ENCODE results near the gene NFE2L3.

The NFE2L3 gene

GRCh38 chr7:26200444-26201246 is 48.6 kb downstream of the NFE2L3 start, which contains the start of gene HNRNPA2B1:
TSS of gene HNRNPA2B1 (minus strand) at chr7:26200746. CDS start at chr7:26200577, 169 bp downstream.
- H3K4me3 ChIP-seq (ENCODE audit: low read depth, low read length) = peak within 1 kb of the TSS; percentile 97
- peak within 1 kb of the TSS; percentile 100 for H3K9ac ChIP-seq (ENCODE audit: low read depth, low read length)
- peaks cover 19% of the 10 kb centered on the region for H3K36me3 ChIP-seq (ENCODE audit: control insufficient read depth, insufficient read depth, low read length)
- no peaks in the 10 kb centered on the region for H3K27me3 ChIP-seq (ENCODE audit: control insufficient read depth, insufficient read depth, low read length)
- no peaks in the 10 kb centered on the region for H3K4me1 ChIP-seq (ENCODE audit: control insufficient read depth, insufficient read depth, low read length)
- no peaks in the 10 kb centered on the region for H3K9me3 ChIP-seq (ENCODE audit: control insufficient read depth, insufficient read depth, low read length)

GRCh38 chr7:26201247-26202018 is 49.4 kb downstream of the NFE2L3 start, which contains the start of gene CBX3:
TSS of gene CBX3 (plus strand) at chr7:26201745. CDS start at chr7:26202999, 1,254 bp downstream.
- H3K4me3 ChIP-seq (ENCODE audit: low read depth, low read length) = peak within 1 kb of the TSS; percentile 97
- peak within 1 kb of the TSS; percentile 100 for H3K9ac ChIP-seq (ENCODE audit: low read depth, low read length)
- no peaks in the 10 kb centered on the region for H3K27me3 ChIP-seq (ENCODE audit: control insufficient read depth, insufficient read depth, low read length)
- peaks cover 16% of the 10 kb centered on the region for H3K36me3 ChIP-seq (ENCODE audit: control insufficient read depth, insufficient read depth, low read length)
- peaks cover 1% of the 10 kb centered on the region for H3K4me1 ChIP-seq (ENCODE audit: control insufficient read depth, insufficient read depth, low read length)
- H3K9me3 ChIP-seq (ENCODE audit: control insufficient read depth, insufficient read depth, low read length) = no peaks in the 10 kb centered on the region

- peak overlapping the region; percentile 98 for H3K9ac ChIP-seq (ENCODE audit: low read depth, low read length)
- H3K36me3 ChIP-seq (ENCODE audit: control insufficient read depth, insufficient read depth, low read length) = peaks cover 13% of the 10 kb centered on the region
- peaks cover 2% of the 10 kb centered on the region for H3K4me1 ChIP-seq (ENCODE audit: control insufficient read depth, insufficient read depth, low read length)
- H3K9me3 ChIP-seq (ENCODE audit: control insufficient read depth, insufficient read depth, low read length) = no peaks in the 10 kb centered on the region
- H3K4me3 ChIP-seq (ENCODE audit: low read depth, low read length) = peak overlapping the region; percentile 87
- H3K27me3 ChIP-seq (ENCODE audit: control insufficient read depth, insufficient read depth, low read length) = no peaks in the 10 kb centered on the region
These were observed 50.3 kb downstream of the NFE2L3 start for GRCh38 chr7:26202019-26202990.

- Histone ChIP-seq H3K9ac (ENCODE audit: low read depth, low read length) (peak overlapping the region; percentile 98), H3K27me3 (ENCODE audit: control insufficient read depth, insufficient read depth, low read length) (no peaks in the 10 kb centered on the region), H3K9me3 (ENCODE audit: control insufficient read depth, insufficient read depth, low read length) (no peaks in the 10 kb centered on the region), H3K36me3 (ENCODE audit: control insufficient read depth, insufficient read depth, low read length) (peaks cover 15% of the 10 kb centered on the region), H3K4me3 (ENCODE audit: low read depth, low read length) (peak overlapping the region; percentile 87), H3K4me1 (ENCODE audit: control insufficient read depth, insufficient read depth, low read length) (peaks cover 2% of the 10 kb centered on the region)
These were observed 51.0 kb downstream of the NFE2L3 start for GRCh38 chr7:26203016-26203415.

GRCh38 chr7:26208040-26208439 is 56.0 kb downstream of the NFE2L3 start:
- H3K4me1 ChIP-seq (ENCODE audit: control insufficient read depth, insufficient read depth, low read length) = peaks cover 2% of the 10 kb centered on the region
- H3K9ac ChIP-seq (ENCODE audit: low read depth, low read length) = no peak overlapping the region
- H3K9me3 ChIP-seq (ENCODE audit: control insufficient read depth, insufficient read depth, low read length) = no peaks in the 10 kb centered on the region
- H3K27me3 ChIP-seq (ENCODE audit: control insufficient read depth, insufficient read depth, low read length) = no peaks in the 10 kb centered on the region
- peaks cover 26% of the 10 kb centered on the region for H3K36me3 ChIP-seq (ENCODE audit: control insufficient read depth, insufficient read depth, low read length)
- no peak overlapping the region for H3K4me3 ChIP-seq (ENCODE audit: low read depth, low read length)

GRCh38 chr7:26212921-26213718 is 61.1 kb downstream of the NFE2L3 start:
- H3K4me3 ChIP-seq (ENCODE audit: low read depth, low read length) = no peak overlapping the region
- peaks cover 2% of the 10 kb centered on the region for H3K4me1 ChIP-seq (ENCODE audit: control insufficient read depth, insufficient read depth, low read length)
- H3K36me3 ChIP-seq (ENCODE audit: control insufficient read depth, insufficient read depth, low read length) = peaks cover 17% of the 10 kb centered on the region
- H3K9me3 ChIP-seq (ENCODE audit: control insufficient read depth, insufficient read depth, low read length) = no peaks in the 10 kb centered on the region
- no peaks in the 10 kb centered on the region for H3K27me3 ChIP-seq (ENCODE audit: control insufficient read depth, insufficient read depth, low read length)
- H3K9ac ChIP-seq (ENCODE audit: low read depth, low read length) = no peak overlapping the region

GRCh38 chr7:26213807-26214515 is 62.0 kb downstream of the NFE2L3 start:
- no peak overlapping the region for H3K4me3 ChIP-seq (ENCODE audit: low read depth, low read length)
- H3K9ac ChIP-seq (ENCODE audit: low read depth, low read length) = no peak overlapping the region
- peaks cover 13% of the 10 kb centered on the region for H3K36me3 ChIP-seq (ENCODE audit: control insufficient read depth, insufficient read depth, low read length)
- H3K4me1 ChIP-seq (ENCODE audit: control insufficient read depth, insufficient read depth, low read length) = peaks cover 2% of the 10 kb centered on the region
- no peaks in the 10 kb centered on the region for H3K9me3 ChIP-seq (ENCODE audit: control insufficient read depth, insufficient read depth, low read length)
- no peaks in the 10 kb centered on the region for H3K27me3 ChIP-seq (ENCODE audit: control insufficient read depth, insufficient read depth, low read length)

- Histone ChIP-seq H3K9me3 (ENCODE audit: control insufficient read depth, insufficient read depth, low read length) (no peaks in the 10 kb centered on the region), H3K4me3 (ENCODE audit: low read depth, low read length) (no peak overlapping the region), H3K4me1 (ENCODE audit: control insufficient read depth, insufficient read depth, low read length) (peaks cover 2% of the 10 kb centered on the region), H3K36me3 (ENCODE audit: control insufficient read depth, insufficient read depth, low read length) (no peaks in the 10 kb centered on the region), H3K27me3 (ENCODE audit: control insufficient read depth, insufficient read depth, low read length) (no peaks in the 10 kb centered on the region), H3K9ac (ENCODE audit: low read depth, low read length) (no peak overlapping the region)
These were observed 64.1 kb downstream of the NFE2L3 start for GRCh38 chr7:26216049-26216448.

- H3K9me3 ChIP-seq (ENCODE audit: control insufficient read depth, insufficient read depth, low read length) = no peaks in the 10 kb centered on the region
- no peaks in the 10 kb centered on the region for H3K27me3 ChIP-seq (ENCODE audit: control insufficient read depth, insufficient read depth, low read length)
- H3K36me3 ChIP-seq (ENCODE audit: control insufficient read depth, insufficient read depth, low read length) = no peaks in the 10 kb centered on the region
- H3K4me1 ChIP-seq (ENCODE audit: control insufficient read depth, insufficient read depth, low read length) = no peaks in the 10 kb centered on the region
- no peak overlapping the region for H3K4me3 ChIP-seq (ENCODE audit: low read depth, low read length)
- no peak overlapping the region for H3K9ac ChIP-seq (ENCODE audit: low read depth, low read length)
These were observed 72.4 kb downstream of the NFE2L3 start for GRCh38 chr7:26224359-26224758.

- Histone ChIP-seq H3K36me3 (ENCODE audit: control insufficient read depth, insufficient read depth, low read length) (no peaks in the 10 kb centered on the region), H3K9me3 (ENCODE audit: control insufficient read depth, insufficient read depth, low read length) (no peaks in the 10 kb centered on the region), H3K4me3 (ENCODE audit: low read depth, low read length) (no peak overlapping the region), H3K4me1 (ENCODE audit: control insufficient read depth, insufficient read depth, low read length) (no peaks in the 10 kb centered on the region), H3K9ac (ENCODE audit: low read depth, low read length) (no peak overlapping the region), H3K27me3 (ENCODE audit: control insufficient read depth, insufficient read depth, low read length) (no peaks in the 10 kb centered on the region)
These were observed 76.0 kb downstream of the NFE2L3 start for GRCh38 chr7:26227987-26228386.

All from iPS-15b (cell line).